Mesendoderm (in vitro differentiated cells): Measurements from ENCODE around the gene ATXN10.

Source experiments
- DNase-seq: peaks from one replicate; pipeline ENCODE4 v3.0.0; 2013
- H2AK5ac ChIP-seq: 2 replicates; pipeline ENCODE4 v1.6.1; 2013; ENCODE audit warnings: low read length, inconsistent platforms
- H2BK120ac ChIP-seq: 2 replicates; pipeline ENCODE4 v1.6.1; 2013; ENCODE audit warnings: low read depth, mild to moderate bottlenecking, low read length, moderate library complexity, mixed read lengths
- H2BK15ac ChIP-seq: replicated peaks from 2 replicates; pipeline ENCODE4 v1.6.1; 2013; ENCODE audit warnings: low read depth, mild to moderate bottlenecking, moderate library complexity
- H2BK5ac ChIP-seq: 2 replicates; pipeline ENCODE4 v1.6.1; 2013; ENCODE audit warnings: low read length, inconsistent platforms
- H3K18ac ChIP-seq: 2 replicates; pipeline ENCODE4 v1.6.1; 2013; ENCODE audit warnings: mild to moderate bottlenecking, low read length, mixed read lengths
- H3K23ac ChIP-seq: one replicate; pipeline ENCODE4 v1.6.1; 2013; ENCODE audit warnings: low read length
- H3K27ac ChIP-seq: 2 replicates; pipeline ENCODE4 v1.5.1; 2013; ENCODE audit warnings: low read depth, mild to moderate bottlenecking, inconsistent platforms, low read length, moderate library complexity
- H3K27me3 ChIP-seq: 2 replicates; pipeline ENCODE4 v1.6.1; 2013; ENCODE audit warnings: low read length, control low read depth, mild to moderate bottlenecking, inconsistent platforms; ENCODE audit not compliant: insufficient read depth, poor library complexity
- H3K36me3 ChIP-seq: 2 replicates; pipeline ENCODE4 v1.6.1; 2013; ENCODE audit warnings: low read length, inconsistent platforms; ENCODE audit not compliant: control insufficient read depth, insufficient read depth
- H3K4ac ChIP-seq: one replicate; pipeline ENCODE4 v1.6.1; 2013; ENCODE audit warnings: low read depth, mild to moderate bottlenecking, low read length, moderate library complexity
- H3K4me1 ChIP-seq: 2 replicates; pipeline ENCODE4 v1.6.1; 2013; ENCODE audit warnings: low read depth, low read length, inconsistent platforms; ENCODE audit not compliant: control insufficient read depth
- H3K4me2 ChIP-seq: 2 replicates; pipeline ENCODE4 v1.6.1; 2013; ENCODE audit warnings: low read length
- H3K4me3 ChIP-seq: 2 replicates; pipeline ENCODE4 v1.5.1; 2013; ENCODE audit warnings: mild to moderate bottlenecking, low read length
- H3K56ac ChIP-seq: one replicate; pipeline ENCODE4 v1.6.1; 2013; ENCODE audit warnings: low read length
- H3K79me1 ChIP-seq: 2 replicates; pipeline ENCODE4 v1.6.1; 2013; ENCODE audit warnings: low read length, inconsistent platforms
- H3K79me2 ChIP-seq: 2 replicates; pipeline ENCODE4 v1.6.1; 2013; ENCODE audit warnings: mild to moderate bottlenecking, low read length; ENCODE audit not compliant: control insufficient read depth, insufficient read depth
- H3K9ac ChIP-seq: 2 replicates; pipeline ENCODE4 v1.6.1; 2013; ENCODE audit warnings: low read length, inconsistent platforms
- H4K5ac ChIP-seq: one replicate; pipeline ENCODE4 v1.6.1; 2013; ENCODE audit warnings: low read length
- H4K8ac ChIP-seq: one replicate; pipeline ENCODE4 v1.6.1; 2013; ENCODE audit warnings: low read depth, mild to moderate bottlenecking, control low read depth, low read length, moderate library complexity
- WGBS: extraction: QIAGEN DNeasy Blood & Tissue Kit; methylation state at CpG from one replicate; pipeline ENCODE4 v1.1.7; 2013; ENCODE audit warnings: low lambda C conversion rate, missing lambda C conversion rate; ENCODE audit not compliant: insufficient coverage; ENCODE audit errors: extremely low coverage; 5-methylcytosine and 5-hydroxymethylcytosine counted together

ATXN10 gene

GRCh38 chr22:45670981-45671782 lies 452 bp upstream of the ATXN10 start:
- Histone ChIP-seq H3K4me1 (peaks cover 12% of the 10 kb centered on the region), H2BK5ac (no peak overlapping the region), H3K27ac (no peak overlapping the region), H3K4me3 (peak overlapping the region; percentile 58), H3K18ac (peak overlapping the region; percentile 89), H2AK5ac (no peak overlapping the region), H4K8ac (peak overlapping the region; percentile 58), H3K56ac (peak overlapping the region; percentile 87), H3K36me3 (no peaks in the 10 kb centered on the region), H3K4me2 (peak overlapping the region; percentile 72), H3K9ac (peak overlapping the region; percentile 79), H2BK15ac (no peak overlapping the region), H3K79me1 (peaks cover 16% of the 10 kb centered on the region), H3K79me2 (peaks cover 40% of the 10 kb centered on the region), H2BK120ac (peak overlapping the region; percentile 39), H3K23ac (no peak overlapping the region), H4K5ac (no peak overlapping the region), H3K27me3 (no peaks in the 10 kb centered on the region), H3K4ac (peak overlapping the region; percentile 38)
- peak; percentile 41 for DNase-seq
- no CpG with 5 or more reads among the region's 32 CpGs for WGBS

- Histone ChIP-seq H4K5ac (no peak overlapping the region), H4K8ac (no peak overlapping the region), H2BK15ac (no peak overlapping the region), H3K4me3 (peak overlapping the region; percentile 99), H3K79me2 (peaks cover 52% of the 10 kb centered on the region), H2BK5ac (peak overlapping the region; percentile 4), H3K36me3 (no peaks in the 10 kb centered on the region), H3K56ac (peak overlapping the region; percentile 99), H3K27ac (no peak overlapping the region), H3K4me1 (peaks cover 12% of the 10 kb centered on the region), H3K23ac (peak overlapping the region; percentile 95), H3K4me2 (peak overlapping the region; percentile 89), H3K4ac (peak overlapping the region; percentile 61), H3K79me1 (peaks cover 20% of the 10 kb centered on the region), H3K9ac (peak overlapping the region; percentile 96), H2AK5ac (peak overlapping the region; percentile 64), H2BK120ac (no peak overlapping the region), H3K18ac (peak overlapping the region; percentile 5), H3K27me3 (no peaks in the 10 kb centered on the region)
- DNase-seq: no peak
- WGBS: no CpG with 5 or more reads among the region's 14 CpGs
These were observed 1.2 kb downstream of the ATXN10 start for GRCh38 chr22:45672564-45673481.

- Histone ChIP-seq H3K79me1 (peaks cover 23% of the 10 kb centered on the region), H3K27ac (no peak overlapping the region), H3K4me1 (peaks cover 12% of the 10 kb centered on the region), H3K4me2 (peak overlapping the region; percentile 89), H3K79me2 (peaks cover 56% of the 10 kb centered on the region), H3K56ac (peak overlapping the region; percentile 10), H2BK120ac (no peak overlapping the region), H2BK5ac (no peak overlapping the region), H4K5ac (no peak overlapping the region), H3K36me3 (no peaks in the 10 kb centered on the region), H3K18ac (no peak overlapping the region), H2AK5ac (no peak overlapping the region), H3K23ac (no peak overlapping the region), H3K4me3 (no peak overlapping the region), H2BK15ac (no peak overlapping the region), H3K4ac (no peak overlapping the region), H3K9ac (peak overlapping the region; percentile 96), H3K27me3 (no peaks in the 10 kb centered on the region), H4K8ac (no peak overlapping the region)
- DNase-seq: no peak
- no CpG with 5 or more reads among the region's 10 CpGs for WGBS
These were observed 2.0 kb downstream of the ATXN10 start for GRCh38 chr22:45673482-45674175.

GRCh38 chr22:45676024-45676423 lies 4.4 kb downstream of the ATXN10 start:
- H2BK120ac ChIP-seq: no peak overlapping the region
- no CpG with 5 or more reads among the region's 4 CpGs for WGBS
- H3K27me3 ChIP-seq: no peaks in the 10 kb centered on the region
- H3K79me2 ChIP-seq: peaks cover 71% of the 10 kb centered on the region
- no peak overlapping the region for H3K56ac ChIP-seq
- no peak overlapping the region for H3K4ac ChIP-seq
- H4K8ac ChIP-seq: no peak overlapping the region
- no peak overlapping the region for H3K18ac ChIP-seq
- no peak overlapping the region for H3K23ac ChIP-seq
- H3K4me2 ChIP-seq: no peak overlapping the region
- peaks cover 30% of the 10 kb centered on the region for H3K79me1 ChIP-seq
- DNase-seq: no peak
- H3K9ac ChIP-seq: no peak overlapping the region
- no peak overlapping the region for H4K5ac ChIP-seq
- no peaks in the 10 kb centered on the region for H3K36me3 ChIP-seq
- no peak overlapping the region for H3K27ac ChIP-seq
- no peak overlapping the region for H2BK5ac ChIP-seq
- peaks cover 12% of the 10 kb centered on the region for H3K4me1 ChIP-seq
- no peak overlapping the region for H2BK15ac ChIP-seq
- H3K4me3 ChIP-seq: no peak overlapping the region
- no peak overlapping the region for H2AK5ac ChIP-seq

GRCh38 chr22:45677063-45677462 lies 5.4 kb downstream of the ATXN10 start:
- no peak overlapping the region for H4K8ac ChIP-seq
- no peak overlapping the region for H3K23ac ChIP-seq
- no peak overlapping the region for H2BK120ac ChIP-seq
- no CpG with 5 or more reads among the region's 1 CpG for WGBS
- no peak overlapping the region for H4K5ac ChIP-seq
- peaks cover 77% of the 10 kb centered on the region for H3K79me2 ChIP-seq
- H3K4ac ChIP-seq: no peak overlapping the region
- H2AK5ac ChIP-seq: no peak overlapping the region
- H3K18ac ChIP-seq: no peak overlapping the region
- H3K9ac ChIP-seq: no peak overlapping the region
- H3K27ac ChIP-seq: no peak overlapping the region
- peaks cover 34% of the 10 kb centered on the region for H3K79me1 ChIP-seq
- no peaks in the 10 kb centered on the region for H3K27me3 ChIP-seq
- H3K4me2 ChIP-seq: no peak overlapping the region
- H3K4me3 ChIP-seq: no peak overlapping the region
- H2BK5ac ChIP-seq: no peak overlapping the region
- H3K4me1 ChIP-seq: peaks cover 12% of the 10 kb centered on the region
- DNase-seq: no peak
- H3K36me3 ChIP-seq: no peaks in the 10 kb centered on the region
- no peak overlapping the region for H3K56ac ChIP-seq
- no peak overlapping the region for H2BK15ac ChIP-seq
